NCI-H510A (cell line): ENCODE data around the gene VAV1.

ENCODE experiments used
- DNase-seq: peaks from one replicate; lab custom pipeline; 2025; lab: John Stamatoyannopoulos, UW

VAV1 gene, protein sequence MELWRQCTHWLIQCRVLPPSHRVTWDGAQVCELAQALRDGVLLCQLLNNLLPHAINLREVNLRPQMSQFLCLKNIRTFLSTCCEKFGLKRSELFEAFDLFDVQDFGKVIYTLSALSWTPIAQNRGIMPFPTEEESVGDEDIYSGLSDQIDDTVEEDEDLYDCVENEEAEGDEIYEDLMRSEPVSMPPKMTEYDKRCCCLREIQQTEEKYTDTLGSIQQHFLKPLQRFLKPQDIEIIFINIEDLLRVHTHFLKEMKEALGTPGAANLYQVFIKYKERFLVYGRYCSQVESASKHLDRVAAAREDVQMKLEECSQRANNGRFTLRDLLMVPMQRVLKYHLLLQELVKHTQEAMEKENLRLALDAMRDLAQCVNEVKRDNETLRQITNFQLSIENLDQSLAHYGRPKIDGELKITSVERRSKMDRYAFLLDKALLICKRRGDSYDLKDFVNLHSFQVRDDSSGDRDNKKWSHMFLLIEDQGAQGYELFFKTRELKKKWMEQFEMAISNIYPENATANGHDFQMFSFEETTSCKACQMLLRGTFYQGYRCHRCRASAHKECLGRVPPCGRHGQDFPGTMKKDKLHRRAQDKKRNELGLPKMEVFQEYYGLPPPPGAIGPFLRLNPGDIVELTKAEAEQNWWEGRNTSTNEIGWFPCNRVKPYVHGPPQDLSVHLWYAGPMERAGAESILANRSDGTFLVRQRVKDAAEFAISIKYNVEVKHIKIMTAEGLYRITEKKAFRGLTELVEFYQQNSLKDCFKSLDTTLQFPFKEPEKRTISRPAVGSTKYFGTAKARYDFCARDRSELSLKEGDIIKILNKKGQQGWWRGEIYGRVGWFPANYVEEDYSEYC

DNA sequence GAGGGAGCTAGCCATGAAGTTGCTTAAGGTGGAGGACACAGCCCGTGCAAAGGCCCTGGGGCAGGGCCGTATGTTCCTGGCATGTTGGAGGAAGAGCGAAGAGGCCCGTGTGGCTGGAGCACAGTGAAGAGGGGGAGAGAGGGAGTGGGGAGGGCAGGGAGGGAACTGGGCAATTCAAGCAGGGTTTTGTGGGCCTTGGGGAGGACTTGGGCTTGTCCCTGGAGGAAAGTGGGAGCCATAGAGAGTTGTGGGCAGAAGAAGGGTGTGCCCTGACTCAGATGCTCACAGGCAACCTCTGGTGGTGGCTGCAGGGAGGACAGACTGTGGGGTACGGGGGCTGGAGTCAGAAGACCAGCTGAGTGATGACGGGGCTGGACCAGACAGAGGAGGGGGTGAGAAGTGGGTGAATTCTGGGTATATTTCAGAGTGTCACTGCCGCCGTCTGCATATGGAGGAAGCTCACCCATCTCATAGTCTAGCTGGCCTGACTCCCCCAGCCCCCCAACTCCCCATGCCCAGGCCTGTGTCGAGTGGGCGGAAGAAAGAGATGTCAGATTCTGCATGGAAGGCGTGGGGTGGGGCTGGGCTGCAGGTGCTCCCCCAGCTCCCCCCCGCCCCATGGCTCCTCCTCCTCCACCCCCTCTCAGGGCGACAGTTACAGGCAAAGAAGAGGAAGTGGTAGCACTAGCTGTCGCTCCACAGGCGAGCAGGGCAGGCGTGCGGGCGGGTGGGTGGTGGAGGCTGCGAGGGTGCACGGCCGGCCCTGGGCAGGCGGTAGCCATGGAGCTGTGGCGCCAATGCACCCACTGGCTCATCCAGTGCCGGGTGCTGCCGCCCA lies at the start of gene VAV1:
Gene VAV1, plus strand, starts transcription at position 681 of the 838 bp plus-strand sequence. Its CDS starts 100 bp downstream, at position 781.
- no peak for DNase-seq

DNA sequence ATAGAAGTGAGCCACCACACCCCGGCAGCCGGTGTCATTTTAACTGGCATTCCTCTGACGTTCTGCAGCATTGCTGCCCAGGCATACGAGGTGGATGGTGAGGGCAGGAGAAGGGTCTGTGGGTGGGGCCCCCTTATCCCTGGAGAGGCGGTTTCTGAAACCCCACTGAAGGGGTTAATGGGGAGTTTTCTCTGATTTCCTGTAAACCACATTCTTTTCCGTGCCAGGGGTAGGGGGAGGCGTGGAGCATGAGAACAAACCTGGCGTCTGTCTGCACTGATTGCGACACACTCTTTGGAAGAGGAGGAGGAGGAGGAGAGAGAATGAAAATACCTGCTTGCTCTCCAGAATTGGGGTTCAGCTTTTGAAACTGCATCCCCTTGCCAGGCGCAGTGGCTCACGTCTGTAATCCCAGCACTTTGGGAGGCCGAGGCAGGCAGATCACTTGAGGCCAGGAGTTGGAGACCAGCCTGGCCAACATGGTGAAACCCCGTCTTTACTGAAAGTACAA lies 49.3 kb upstream of the VAV1 start:
- DNase-seq = no peak

DNA sequence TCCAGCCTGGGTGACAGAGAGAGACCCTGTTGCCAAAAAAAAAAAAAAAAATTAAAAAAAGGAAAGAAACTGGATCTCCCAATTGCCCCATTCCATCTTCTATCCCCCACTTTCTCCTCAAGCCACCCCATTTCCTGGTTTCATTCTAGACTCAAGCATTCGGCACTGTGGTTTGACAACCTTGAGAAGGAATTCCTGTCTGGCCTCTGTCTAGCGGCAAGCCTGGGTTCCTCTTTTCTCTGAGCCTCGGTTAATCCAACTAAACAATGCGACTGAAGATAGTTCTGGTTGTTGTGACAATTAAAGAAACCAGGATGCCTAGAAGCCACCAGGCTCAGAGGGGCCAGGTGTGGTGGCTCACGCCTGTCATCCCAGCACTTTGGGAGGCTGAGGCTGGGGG lies 48.8 kb upstream of the VAV1 start:
- no peak for DNase-seq

DNA sequence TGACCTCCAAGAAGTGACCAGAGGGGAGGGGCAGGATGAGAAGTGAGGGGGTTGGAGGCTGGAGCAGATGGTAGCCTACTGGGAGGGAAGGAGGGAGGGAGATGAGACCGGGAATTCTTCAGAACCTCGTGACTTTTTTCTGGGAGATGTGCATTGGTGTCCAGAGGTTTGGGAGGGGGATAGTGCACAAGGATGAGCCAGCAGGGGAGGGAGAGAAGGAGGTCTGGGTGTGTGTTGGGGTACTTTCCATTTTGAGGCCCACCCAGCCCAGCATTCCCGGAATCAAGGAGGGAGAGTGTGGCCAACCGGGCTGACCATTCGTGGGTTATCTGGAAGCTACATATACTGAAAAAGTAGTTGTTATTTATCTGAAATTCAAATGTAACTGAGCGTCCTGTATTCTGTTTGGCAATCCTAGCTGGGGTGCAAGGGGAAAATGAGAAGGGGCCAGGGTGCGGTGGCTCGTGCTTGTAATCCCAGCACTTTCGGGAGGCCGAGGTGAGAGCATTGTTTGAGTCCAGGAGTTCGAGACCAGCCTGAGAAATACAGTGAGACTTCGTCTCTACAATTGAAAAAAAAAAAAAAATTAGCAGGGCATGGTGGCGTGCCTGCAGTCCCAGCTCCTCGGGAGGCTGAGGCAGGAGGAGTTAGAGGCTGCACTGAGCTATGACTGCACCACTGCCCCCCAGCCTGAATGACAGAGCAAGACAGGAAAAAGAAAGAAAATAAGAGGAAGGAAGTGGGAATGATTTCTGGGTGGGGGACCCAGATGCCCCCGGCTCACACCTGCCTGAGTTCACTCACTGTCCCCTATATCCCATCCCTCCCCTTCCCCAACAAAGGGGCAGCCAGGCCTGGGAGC lies 47.6 kb upstream of the VAV1 start:
- no peak for DNase-seq

DNA sequence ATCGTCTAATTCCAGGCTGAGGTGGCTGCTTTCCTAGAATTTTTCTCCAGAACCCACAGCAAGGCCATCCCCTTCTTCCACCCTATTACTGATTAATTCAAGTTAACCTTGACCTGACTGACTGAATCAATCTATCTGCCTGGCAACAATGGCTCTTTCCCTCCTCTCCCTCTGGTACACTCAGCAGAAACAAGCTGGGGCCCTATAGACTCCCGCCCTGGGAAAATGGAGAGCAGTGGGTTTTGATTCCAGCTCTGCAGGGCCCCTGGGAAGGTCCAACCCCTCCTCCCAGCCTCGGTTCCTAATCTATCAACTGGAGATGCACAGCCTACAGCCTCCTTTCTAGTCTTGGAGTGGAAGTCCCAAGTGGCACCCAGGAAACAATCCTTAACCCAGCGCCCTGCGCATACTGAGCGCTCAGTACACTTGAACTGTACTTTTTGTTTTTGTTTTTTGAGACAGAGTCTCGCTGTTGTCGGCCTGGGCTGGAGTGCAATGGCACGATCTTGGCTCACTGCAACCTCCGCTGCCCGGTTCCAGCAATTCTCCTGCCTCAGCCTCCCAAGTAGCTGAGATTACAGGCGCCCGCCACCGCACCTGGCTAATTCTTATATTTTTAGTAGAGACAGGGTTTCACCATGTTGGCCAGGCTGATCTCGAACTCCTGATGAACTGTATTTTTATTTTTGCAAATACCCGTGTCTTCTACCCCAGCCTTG lies 46.8 kb upstream of the VAV1 start:
- no peak for DNase-seq

DNA sequence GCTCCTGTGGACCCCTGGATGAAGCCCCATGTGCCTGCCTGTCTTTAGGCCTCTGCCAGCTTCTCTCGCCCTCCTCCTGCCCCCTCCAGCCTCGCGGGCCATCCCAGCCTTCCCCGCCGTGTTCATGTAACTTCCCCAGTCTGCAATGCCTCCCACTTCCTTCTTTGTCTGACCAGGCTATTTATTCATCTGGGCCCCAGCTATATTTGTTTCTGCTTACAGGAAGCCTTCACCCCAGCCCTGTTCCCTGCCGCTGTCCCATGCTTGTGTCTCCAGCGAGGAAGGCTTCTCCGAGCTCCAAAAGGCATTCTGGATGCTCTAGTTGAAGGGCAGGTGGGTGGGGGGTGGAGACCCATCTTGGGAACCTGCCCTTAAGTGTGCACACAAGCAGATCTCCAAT lies 44.2 kb upstream of the VAV1 start:
- DNase-seq = no peak

DNA sequence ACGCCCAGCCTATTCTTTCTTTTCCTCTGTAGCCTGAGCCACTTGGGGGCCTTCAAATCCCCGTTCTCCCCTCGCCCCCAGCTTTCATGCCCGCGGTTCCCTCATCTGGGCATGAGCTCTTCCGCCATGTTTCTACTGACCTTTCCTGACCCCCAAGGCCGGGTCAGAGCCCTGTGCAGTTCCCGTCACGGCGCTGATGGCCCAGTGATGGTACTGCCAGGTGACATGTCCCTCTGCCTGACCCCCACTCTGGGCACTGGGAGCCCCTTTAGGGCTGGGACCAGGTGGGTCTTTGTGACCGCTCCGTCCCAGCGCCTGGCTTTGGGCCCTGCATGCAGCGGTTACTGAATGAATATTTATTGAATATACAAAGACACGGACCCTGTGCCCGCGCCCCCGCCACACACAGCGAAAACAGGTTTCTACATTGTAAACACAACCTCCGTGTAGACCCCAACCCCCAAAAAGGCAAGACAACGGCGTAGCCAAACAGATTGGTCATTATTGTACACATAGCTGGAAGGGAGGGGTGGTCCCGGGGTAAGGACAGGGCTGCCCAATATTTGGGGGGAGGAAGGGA lies 42.8 kb upstream of the VAV1 start:
- no peak for DNase-seq

DNA sequence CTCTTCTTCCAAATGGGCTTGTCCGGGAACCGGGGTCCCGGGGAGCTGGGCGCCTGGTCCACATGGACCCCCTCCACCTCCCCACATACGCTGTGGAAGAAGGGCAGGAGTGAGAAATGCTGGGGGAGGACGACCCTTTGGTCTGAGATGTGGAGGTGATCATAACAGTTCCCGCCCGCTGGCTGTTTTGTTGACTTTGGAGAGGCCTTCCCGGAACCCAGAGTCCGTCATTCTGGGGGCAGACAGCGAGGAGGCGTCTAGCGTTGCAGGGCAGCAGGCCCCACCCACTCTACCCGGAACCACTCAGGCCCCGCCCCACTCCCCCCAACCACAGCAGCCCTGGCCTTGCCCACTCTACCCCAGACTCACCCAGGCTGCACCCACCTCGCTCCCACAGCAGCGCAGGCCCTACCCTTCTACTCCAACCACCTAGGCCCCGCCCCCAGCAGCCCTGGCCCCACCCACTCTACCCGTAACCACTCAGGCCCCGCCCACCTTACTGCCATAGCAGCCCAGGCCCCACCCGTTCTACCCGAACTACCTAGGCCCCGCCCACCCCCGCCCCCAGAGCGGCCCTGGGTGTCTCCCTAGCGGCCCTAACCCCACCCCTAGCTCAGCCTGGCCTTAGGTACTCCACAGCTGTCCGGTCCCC lies 42.2 kb upstream of the VAV1 start:
- no peak for DNase-seq

DNA sequence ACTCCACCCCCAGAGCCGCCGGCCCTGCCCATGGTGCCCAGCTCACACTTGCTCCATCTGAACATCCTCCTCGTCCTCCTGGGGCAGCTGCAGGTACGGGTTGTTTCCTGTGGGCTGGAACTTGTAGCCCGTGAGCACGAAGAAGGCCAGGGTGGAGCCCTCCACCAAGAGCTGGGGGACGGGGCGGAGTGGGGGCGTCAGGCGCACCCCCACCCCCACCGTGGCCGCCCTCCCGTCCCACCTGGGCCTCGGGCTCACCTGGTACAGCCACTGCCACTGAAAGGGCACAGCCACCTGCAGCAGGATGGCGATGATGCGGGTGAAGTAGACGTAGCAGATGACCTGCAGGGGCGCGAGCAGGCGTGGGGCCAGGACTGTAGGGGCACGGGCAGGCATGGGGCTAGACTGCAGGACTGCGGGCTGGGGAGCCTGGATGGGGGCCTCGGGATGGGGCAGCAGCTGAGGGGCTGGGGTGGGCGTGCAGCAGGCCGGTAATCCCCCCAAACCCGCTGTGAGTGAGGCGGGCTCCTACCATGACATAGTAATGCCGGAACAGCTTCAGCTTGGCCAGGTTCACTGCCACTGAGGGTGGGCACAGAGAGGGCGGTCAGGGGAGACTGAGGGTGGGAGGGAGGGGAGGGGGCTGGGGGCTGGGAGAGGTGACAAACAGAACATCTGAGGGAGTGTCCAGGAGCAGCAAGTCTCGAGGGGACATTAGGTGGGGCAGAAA lies 41.4 kb upstream of the VAV1 start:
- DNase-seq = no peak

DNA sequence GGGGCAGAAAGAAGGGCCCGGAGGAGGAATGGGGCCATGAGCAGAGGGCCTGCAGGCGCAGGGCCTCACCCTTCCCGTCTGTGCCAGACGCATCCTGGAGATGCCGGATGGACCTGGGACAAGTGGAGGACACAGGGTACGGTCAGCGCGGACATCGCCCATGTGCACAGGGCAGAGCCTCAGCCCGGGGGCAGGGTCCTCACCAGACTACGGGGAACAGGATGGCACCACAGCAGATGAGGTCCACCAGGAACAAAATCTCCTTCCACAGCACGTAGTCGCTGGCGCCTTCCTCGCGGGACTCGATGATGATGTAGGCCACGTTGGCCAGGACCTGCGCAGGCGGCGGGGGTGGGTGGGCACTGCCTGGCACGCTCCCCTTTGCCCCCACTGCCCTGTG lies 40.7 kb upstream of the VAV1 start:
- no peak for DNase-seq

DNA sequence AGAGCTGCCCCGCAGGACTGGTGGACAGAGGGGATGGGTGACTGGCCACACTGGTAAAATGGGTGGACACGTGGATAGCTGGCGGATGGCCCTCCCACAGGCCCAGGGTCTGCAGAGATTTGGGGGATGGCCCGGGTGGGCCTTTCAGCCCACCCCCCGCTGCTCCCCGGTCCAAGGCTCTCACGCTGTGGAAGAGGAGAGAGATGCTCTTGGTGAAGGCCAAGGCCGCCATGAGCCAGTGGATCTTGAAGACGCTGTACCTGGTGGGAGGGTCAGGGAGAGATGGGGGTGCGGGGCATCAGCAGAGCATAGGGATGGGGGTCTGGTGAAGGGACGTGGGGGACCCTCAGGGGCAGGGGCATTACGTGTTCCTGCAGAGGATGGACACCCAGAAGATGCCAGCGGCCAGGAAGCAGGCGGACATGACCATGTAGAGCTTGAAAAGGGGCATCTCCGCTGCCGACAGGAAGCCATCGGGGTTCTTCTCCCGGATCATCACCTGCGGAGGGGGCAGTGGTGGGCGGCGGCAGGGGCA lies 39.6 kb upstream of the VAV1 start:
- DNase-seq = no peak

DNA sequence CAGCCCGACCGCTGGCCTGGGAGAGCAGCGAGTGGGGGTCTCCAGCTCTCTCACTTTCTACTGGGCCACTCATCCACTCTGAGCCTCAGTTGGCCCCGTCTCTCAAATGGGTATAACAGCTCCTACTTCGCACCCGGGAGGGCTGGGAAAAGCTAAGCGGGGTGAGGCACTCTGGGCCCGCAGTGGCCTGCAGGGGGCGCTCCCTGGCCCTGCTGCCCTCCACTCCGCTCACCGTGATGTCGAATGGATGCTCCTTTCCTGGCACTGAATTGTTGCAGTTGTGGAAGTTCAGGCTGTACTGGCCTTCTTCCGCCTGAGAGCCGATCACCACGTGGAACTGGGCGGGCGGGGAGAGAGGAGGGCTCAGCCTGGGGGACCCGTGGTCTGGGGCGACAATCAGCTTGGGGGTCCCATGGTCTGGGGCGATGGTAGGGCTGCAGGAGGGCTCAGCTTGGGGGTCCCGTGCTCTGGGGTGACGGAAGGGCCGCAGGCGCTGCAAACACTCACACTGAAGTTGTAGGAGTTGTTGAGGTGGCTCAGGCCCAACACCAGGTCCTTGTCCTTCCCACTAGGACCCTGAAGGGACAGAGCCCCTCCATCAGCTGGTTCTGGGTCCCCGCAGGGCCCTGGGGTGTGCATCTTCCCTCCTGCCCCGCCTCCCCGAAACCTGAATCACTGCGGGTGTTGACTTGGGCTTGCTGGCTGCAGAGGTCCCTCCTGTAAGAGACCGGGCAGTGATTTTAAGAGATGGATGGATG lies 39.0 kb upstream of the VAV1 start:
- DNase-seq = no peak

DNA sequence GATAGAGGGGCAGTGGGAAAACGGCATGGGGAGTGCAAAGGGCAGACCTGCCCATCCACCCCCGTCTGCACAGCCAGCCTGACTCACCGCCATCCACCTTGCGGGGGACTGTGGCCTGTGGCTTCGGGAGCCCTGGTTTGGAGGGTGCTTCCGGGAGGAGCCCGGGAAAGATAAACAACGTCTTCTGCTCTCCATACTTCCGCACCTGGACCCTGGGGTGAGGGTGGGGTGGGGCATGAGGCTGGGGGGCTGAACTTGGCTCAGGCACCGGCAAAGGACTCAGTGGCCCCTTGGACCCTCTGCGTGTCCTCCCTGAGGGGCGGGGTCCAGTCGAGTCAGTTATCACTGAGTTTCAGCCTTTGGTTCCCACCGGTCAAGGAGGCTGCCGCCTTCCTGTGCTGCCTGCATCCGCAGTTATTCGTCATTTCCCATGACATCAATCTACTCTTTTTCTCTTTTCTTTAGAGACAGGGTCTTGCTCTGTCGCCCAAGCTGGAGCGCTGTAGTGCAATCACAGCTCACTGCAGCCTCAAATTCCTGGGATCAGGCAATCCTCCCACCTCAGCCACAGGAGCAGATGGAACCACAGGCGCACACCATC lies 38.3 kb upstream of the VAV1 start:
- no peak for DNase-seq

DNA sequence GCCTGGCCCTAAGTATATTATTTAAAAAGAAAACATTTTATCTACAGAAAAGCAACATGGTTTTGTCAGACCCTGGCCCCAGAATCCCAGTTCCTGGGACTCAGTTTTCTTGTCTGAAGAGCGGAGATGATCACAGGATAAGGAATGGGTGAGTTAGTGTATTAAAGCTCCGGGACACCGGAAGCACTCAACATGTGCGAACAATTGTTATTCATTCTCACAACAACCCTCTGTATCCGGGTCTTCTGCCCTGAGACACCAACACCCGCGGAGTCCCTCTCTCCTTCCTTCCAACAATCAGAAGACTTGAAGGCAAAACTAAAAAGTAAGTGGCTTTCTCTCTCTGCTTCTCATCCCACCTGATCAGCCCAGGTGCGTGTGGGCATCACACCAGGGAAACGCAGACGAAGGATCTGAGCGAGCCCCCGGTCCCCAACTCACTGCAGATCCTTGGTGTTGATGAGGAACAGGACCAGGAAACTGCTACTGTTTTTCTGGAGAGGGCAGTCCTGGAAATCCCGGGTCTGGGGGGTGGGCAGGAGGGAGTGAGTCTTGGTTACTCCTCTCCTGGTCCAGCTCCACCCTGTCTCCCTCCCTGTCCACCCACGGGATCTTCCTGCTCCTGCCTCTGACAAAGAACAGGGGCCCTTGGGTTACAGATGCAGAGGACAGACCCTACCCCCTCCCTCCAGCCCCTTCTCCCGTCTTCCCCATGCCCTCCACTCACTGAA lies 37.2 kb upstream of the VAV1 start:
- no peak for DNase-seq

DNA sequence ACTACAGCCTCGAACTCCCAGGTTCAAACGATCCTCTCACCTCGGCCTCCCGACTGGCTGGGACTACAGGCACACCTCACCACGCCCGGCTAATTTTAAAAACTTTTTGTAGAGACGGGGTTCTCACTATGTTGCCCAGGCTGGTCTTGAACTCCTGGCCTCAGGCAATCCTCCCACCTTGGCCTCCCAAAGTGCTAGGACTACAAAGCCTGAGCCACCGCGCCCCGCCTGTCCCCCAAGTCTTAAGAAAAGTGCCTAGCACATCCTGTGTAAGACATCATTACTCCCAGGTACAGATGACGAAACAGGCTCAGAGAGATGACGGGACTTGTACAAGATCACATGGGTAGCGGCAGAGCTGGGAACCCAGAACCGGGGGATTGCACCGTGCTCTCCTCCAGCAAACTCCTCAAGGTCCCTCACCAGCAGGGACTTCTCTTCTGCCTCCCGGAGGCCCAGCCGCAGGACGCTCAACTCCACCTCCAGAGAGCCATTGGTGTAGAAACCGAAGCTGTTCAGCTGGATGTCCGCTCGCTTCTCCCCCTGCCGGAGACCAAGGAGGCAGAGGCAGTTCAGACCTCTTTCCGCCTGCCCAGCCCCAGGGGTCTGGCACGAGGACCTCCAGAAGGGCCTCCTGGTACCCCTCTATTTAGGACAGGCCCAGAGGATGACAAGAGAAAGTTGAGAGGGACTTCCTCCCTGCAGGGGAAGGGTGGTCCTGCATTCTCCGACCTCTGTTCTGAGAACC lies 36.2 kb upstream of the VAV1 start:
- DNase-seq = peak; percentile 41

DNA sequence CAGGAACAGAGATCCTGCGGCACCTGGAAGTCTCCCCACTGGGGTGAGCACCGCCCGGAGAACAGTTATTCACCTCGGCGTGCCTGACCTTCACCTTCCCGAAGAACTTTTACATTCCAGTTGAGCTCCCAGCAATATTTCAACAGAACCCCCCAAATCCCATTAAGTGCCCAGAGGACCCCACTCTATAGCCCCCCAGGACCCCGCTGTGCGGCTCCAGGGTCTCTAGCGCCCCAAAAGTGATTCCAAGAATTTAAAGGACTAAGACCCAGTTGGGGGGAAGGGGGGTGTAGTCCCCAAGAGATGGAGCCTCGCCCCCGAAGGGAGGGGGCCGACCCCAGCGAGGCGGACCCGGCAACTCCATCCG lies 35.6 kb upstream of the VAV1 start:
- DNase-seq = no peak
